HEK293T (cell line): Measurements from ENCODE around the gene RNF213.

Source experiments
- ARNT ChIP-seq: fragments of 450-650 bp; IDR thresholded peaks from 2 replicates; pipeline ENCODE4 v1.6.1; 2017; ENCODE audit warnings: mild to moderate bottlenecking
- BHLHE40 ChIP-seq: fragments of 450-650 bp; IDR thresholded peaks from 2 replicates; pipeline ENCODE4 v1.6.1; 2016; ENCODE audit warnings: mild to moderate bottlenecking, moderate library complexity, borderline replicate concordance
- CTBP1 ChIP-seq: fragments of 450-650 bp; IDR thresholded peaks from 2 replicates; pipeline ENCODE4 v1.6.1; 2016; ENCODE audit warnings: borderline replicate concordance
- ELF4 ChIP-seq: fragments of 450-650 bp; IDR thresholded peaks from 2 replicates; pipeline ENCODE4 v1.6.1; 2017; ENCODE audit warnings: antibody characterized with exemption
- FOXA1 ChIP-seq: fragments of 450-650 bp; IDR thresholded peaks from 2 replicates; pipeline ENCODE4 v1.6.1; 2016; ENCODE audit warnings: mild to moderate bottlenecking
- FOXK2 ChIP-seq: fragments of 450-650 bp; IDR thresholded peaks from 2 replicates; pipeline ENCODE4 v1.6.1; 2016; ENCODE audit warnings: mild to moderate bottlenecking
- FOXM1 ChIP-seq: fragments of 450-650 bp; IDR thresholded peaks from 2 replicates; pipeline ENCODE4 v1.6.1; 2017; ENCODE audit warnings: mild to moderate bottlenecking, borderline replicate concordance
- HDGF ChIP-seq: fragments of 450-650 bp; IDR thresholded peaks from 2 replicates; pipeline ENCODE4 v1.6.1; 2017; ENCODE audit warnings: antibody characterized with exemption, borderline replicate concordance
- LEF1 ChIP-seq: fragments of 450-650 bp; IDR thresholded peaks from 2 replicates; pipeline ENCODE4 v1.6.1; 2017; ENCODE audit warnings: mild to moderate bottlenecking, borderline replicate concordance
- NFRKB ChIP-seq: fragments of 450-650 bp; IDR thresholded peaks from 2 replicates; pipeline ENCODE4 v1.6.1; 2016; ENCODE audit warnings: mild to moderate bottlenecking, moderate library complexity
- SP1 ChIP-seq: fragments of 450-650 bp; IDR thresholded peaks from 2 replicates; pipeline ENCODE4 v1.6.1; 2017
- SUZ12 ChIP-seq: fragments of 450-650 bp; IDR thresholded peaks from 2 replicates; pipeline ENCODE4 v1.6.1; 2016; ENCODE audit warnings: mild to moderate bottlenecking
- ZNF384 ChIP-seq: fragments of 450-650 bp; IDR thresholded peaks from 2 replicates; pipeline ENCODE4 v1.6.1; 2016

DNA sequence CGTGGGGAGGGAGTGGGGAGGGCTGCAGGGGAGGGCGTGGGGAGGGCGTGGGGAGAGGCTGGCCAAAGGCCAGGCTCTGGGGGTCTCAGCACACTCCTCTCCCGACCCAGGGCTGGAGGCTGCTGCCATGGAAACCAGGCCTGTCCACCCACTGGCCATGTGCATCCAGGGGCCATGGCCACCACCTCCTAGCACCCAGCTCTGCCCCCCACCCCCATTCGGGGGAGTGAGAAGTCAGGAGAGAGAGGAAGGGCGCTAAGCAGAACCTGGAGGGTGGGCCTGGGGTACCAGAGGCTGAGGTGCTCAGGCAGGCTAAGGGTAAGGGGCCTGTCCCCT, 184.0 kb downstream of the RNF213 start:
- TF ChIP-seq NFRKB (no peak), SP1 (no peak), FOXK2 (no peak), FOXM1 (no peak), ZNF384 (no peak), HDGF (no peak), FOXA1 (no peak), ELF4 (no peak), SUZ12 (no peak), BHLHE40 (no peak), CTBP1 (no peak), LEF1 (no peak), ARNT (no peak)
